HG03108 (cell line): ENCODE measurements around the gene COG5.

ENCODE experiments used
- ATAC-seq: cut with Tn5 transposase; IDR thresholded peaks from one replicate; pipeline ENCODE4 v1.9.1; 2021; ENCODE audit warnings: moderate library complexity; ENCODE audit not compliant: unreplicated experiment

Gene COG5

GRCh38 chr7:107396990-107397389 lies 166.7 kb downstream of the COG5 start:
- no peak for ATAC-seq

- ATAC-seq, result no peak
These were observed 167.6 kb downstream of the COG5 start for GRCh38 chr7:107396081-107396480.

- ATAC-seq, result no peak
These were observed 168.9 kb downstream of the COG5 start for GRCh38 chr7:107394831-107395230.

GRCh38 chr7:107394276-107394675 lies 169.4 kb downstream of the COG5 start:
- ATAC-seq, result no peak

GRCh38 chr7:107392830-107393229 lies 170.9 kb downstream of the COG5 start:
- no peak for ATAC-seq

DNA sequence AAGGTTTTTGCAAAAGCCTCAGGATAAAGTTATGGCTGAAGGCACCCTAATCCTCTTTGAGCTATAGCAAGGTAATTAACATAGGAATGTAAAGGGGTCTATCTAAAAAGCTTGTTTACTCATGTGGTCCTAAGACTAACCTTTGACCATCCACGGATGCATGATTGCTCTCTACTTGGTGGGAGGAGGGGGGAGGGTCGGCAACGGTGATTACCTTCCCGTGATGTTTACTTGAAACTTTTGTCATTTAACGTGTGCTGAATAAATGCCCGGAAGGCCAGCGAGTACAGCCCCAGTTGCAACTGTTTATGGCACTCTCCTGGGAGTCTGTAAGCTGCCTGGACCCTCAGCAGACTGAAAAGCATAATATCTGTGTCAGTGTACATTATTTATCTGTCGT lies 172.8 kb downstream of the COG5 start:
- ATAC-seq, result no peak

- no peak for ATAC-seq
These were observed 175.1 kb downstream of the COG5 start for GRCh38 chr7:107388604-107389003.

DNA sequence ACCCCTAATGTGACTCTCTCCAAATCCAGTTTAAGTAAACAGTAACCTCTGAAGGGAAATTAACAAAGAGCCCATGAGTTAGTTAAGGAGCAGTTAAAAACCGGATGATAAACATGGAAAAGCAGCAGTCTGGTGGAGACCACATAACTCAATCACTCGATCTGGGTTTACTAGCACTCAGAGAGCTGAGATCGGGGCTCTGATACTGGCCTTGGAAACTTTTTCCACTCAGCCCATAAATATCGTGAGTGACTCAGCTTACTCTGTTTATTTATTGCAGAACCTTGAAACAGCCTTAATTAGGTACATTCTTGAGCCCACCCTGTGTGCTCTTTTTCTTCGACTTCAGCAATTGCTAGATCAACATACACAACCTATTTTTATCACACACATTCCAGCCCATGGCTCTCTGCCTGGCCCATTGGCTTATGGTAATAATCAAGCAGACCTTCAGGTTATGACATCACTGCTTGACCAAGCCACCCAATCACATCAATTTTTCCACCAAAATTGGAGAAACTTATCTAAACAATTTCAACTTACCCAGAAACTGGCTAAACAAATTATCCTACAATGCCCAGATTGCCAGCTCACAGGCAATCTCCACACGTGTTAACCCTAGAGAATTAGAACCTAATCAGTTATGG lies 176.0 kb downstream of the COG5 start:
- ATAC-seq, result no peak

- no peak for ATAC-seq
These were observed 176.6 kb downstream of the COG5 start for GRCh38 chr7:107387128-107387527.

- no peak for ATAC-seq
These were observed 177.1 kb downstream of the COG5 start for GRCh38 chr7:107386548-107387102.

GRCh38 chr7:107384025-107384424 lies 179.7 kb downstream of the COG5 start:
- no peak for ATAC-seq

DNA sequence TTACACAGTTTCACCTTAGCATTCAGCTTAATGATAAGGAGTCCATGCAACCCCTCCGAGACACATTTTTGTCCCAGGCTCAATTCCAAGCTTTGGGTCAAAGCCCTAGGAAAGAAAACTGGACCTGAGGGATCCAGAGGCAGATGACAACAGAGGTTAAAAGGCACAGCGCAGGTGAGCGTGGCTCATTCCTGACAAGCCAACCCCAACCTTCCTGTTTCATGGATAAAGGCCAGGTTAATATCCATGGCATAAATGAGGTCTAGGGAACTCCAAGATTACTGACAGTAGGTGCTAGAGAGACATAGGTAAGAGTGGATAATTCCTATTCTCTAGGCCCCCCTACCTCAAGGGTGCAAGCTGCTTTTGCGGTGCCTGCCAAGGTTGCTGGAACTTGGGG lies 180.5 kb downstream of the COG5 start:
- no peak for ATAC-seq

- no peak for ATAC-seq
These were observed 182.3 kb downstream of the COG5 start for GRCh38 chr7:107381453-107381852.

GRCh38 chr7:107373354-107373753 lies 190.4 kb downstream of the COG5 start:
- no peak for ATAC-seq

- ATAC-seq, result no peak
These were observed 191.4 kb downstream of the COG5 start for GRCh38 chr7:107372298-107372697.

GRCh38 chr7:107370816-107371215 lies 192.9 kb downstream of the COG5 start:
- ATAC-seq, result no peak

GRCh38 chr7:107364787-107365186 lies 198.9 kb downstream of the COG5 start:
- ATAC-seq, result no peak

DNA sequence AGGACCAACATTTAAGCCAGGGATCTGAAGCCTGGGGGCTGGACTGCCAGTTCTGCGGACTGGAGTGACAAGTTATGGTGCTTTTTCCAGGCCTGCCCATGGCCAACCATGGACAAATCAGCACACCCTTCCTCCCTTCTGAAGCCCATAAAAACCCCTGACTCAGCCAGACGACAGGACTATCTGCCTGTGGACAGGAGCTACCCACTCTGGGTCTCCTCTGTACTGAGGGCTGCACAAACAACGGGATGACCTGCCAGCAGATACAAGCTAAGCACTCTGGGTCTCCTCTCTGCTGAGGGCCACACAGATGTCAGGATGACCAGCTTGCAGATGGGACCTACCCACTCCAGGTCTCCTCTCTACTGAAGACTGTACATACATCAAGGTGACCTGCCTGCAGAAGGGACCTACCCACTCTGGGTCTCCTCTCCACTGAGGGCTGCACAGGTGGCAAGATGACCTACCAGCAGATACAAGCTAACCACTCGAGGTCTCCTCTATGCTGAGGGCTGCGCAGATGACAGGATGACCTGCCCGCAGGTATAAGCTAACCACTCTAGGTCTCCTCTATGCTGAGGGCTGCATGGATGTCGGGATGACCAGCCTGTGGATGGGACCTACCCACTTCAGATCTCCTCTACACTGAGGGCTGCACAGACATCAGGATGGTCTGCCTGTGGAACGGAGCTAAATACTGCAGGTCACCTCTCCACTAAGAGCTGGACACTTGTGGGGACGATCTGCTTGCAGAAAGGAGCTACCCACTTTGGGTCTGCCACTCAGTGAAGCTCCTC lies 204.0 kb downstream of the COG5 start:
- no peak for ATAC-seq

DNA sequence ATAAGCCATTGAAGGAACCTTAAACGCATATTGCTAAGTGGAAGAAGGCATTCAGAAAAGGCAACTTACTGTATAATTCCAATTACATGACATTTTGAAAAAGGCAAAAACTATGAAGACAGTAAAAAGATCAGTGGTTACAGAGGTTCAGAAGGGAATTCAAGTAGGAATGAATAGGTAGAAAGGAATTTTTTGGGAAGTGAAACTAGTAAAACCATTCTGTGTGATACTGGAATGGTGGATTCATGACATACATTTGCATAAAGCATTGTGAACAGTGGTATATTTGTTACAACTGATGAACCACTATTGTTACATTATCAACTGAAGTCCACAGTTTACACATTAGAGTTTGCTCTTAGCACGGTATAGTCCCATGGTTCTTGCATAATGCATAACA lies 208.1 kb downstream of the COG5 start:
- no peak for ATAC-seq

GRCh38 chr7:107354640-107355039 lies 209.1 kb downstream of the COG5 start:
- ATAC-seq, result no peak

- ATAC-seq, result no peak
These were observed 210.0 kb downstream of the COG5 start for GRCh38 chr7:107353701-107354100.

DNA sequence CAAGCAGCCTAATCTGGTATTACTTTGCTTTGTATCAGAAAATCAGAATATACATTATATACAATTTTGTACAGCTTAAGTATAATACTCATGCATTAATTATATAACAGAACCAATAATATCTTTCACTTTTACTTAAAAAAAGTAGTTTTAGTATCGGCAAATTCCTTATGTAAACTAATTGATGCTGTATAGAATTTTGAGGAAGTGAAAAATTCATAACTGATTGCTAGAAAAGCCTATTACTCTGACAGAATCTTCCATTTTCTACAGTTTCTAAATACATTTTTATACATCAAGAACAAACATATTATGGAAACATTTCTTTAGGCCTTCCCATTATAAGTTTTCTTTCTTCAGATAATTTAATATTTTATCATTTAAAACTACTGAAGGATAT lies 217.8 kb downstream of the COG5 start:
- ATAC-seq, result no peak
